GM18526 (cell line): Measurements from ENCODE around the gene SH2D3C.

Experiments used
- POLR2A ChIP-seq: IDR thresholded peaks from 3 replicates; pipeline ENCODE4 v1.6.1; 2011; ENCODE audit not compliant: insufficient read length; ENCODE audit errors: extremely low read depth

Gene SH2D3C

DNA sequence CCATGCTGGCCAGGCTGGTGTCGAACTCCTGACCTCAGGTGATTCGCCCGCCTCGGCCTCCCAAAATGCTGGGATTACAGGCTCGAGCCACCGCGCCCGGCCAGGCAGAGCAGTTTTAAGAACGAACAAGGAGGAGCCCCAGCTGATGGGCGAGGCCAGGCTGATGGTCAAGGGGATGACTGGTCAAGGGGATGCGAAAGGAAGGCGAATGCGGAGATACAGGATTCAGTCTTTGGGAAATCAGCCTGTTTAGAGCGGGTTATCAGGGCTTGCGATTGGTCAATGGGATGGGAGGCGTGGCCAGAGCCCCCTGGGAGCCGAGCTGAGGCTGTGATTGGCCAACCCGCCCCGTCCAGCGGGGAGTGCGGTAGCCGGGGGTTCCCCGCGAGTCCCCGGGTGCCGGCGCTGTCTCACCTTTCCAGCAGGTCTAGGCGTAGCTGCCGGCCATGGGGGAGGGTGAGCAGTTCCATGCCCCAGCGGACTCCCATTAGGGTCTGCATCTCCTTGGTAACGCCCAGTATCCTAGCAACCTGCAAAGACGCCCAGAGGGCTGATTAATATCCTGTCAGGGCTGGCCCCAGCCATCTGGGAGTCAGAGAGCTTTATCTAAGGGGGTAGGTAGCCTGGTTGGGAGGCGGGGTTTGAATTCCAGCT is 35.9 kb downstream of the SH2D3C start:
- no peak for TF ChIP-seq POLR2A

DNA sequence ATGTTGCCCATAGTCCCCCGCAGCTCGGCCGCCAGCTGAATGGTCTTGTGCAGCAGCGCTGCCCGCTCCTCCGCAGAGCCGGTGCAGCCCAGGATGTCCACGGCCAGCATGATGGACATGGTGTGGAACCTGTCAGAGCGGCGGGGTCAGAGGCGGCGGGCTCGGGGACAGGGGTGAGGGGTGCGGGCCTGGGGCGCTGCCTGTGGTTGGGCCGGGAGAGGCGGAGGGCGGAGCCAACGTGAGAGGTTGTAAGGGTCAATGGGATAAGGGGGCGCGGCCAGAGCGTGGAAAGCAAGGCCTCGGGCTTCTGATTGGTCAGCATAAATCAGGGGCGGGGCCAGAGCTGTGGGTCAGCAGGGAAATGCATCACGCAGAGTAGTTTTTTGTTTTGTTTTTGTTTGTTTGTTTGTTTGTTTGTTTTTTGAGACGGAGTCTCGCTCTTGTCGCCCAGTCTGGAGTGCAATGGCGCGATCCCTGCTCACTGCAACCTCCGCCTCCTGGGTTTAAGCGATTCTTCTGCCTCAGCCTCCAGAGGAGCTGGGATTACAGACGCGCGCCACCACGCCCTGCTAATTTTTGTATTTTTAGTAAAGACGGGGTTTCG is 36.5 kb downstream of the SH2D3C start:
- TF ChIP-seq POLR2A = no peak

DNA sequence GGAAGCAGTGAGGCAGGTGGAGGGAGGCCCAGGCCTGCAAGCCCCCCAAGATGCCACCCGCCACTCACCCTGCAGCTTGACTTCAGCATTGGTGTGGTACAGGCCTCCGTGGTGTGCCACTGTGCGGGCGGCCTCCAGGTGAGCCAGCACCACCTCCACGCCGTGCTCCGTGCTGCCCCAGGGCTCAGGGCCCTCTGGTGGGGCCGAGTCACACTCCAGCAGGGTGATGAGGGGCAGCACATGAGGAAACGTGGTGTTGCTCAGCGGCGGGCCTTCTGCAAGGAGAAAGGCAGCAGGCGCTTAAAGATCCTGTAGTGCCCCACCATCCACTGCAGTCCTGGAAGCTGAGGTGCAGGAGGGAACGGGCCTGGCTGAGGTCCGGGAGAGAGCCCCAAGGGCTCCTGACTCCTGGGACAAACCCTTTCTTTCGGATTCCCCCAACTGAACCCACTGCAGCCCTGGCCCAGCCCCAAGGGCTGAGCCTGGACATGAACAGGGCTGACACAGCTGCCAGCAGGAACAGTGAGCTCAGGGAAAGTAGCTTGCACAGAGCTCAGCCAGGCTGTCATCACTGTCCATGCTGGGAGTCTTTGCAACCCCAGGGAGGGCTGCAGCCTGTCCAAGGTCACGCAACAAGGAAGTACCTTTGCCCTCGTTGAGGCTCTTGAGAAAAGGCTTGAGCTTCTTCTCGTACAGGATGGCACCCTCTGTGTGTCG is 38.7 kb downstream of the SH2D3C start:
- no peak for TF ChIP-seq POLR2A

DNA sequence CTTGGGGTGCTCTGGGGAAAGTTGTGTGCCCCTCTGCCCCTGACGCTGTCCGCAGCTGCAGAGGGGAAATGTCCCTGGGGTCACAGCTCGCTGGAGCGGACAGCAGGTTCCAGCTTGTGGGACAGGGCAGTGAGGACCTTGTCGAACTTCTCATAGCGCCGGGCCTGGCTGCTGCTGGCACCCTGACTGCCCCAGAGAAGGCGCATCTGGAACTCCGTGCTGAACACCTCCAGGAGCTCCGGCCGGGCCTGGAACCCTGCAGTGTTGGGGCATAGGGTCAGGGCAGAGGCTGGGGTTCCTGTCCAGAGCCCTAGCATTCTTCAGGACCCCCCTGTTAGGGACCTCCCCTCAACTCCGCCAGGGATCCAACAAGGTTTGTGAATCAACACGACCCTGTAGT is 39.8 kb downstream of the SH2D3C start:
- TF ChIP-seq POLR2A = no peak

DNA sequence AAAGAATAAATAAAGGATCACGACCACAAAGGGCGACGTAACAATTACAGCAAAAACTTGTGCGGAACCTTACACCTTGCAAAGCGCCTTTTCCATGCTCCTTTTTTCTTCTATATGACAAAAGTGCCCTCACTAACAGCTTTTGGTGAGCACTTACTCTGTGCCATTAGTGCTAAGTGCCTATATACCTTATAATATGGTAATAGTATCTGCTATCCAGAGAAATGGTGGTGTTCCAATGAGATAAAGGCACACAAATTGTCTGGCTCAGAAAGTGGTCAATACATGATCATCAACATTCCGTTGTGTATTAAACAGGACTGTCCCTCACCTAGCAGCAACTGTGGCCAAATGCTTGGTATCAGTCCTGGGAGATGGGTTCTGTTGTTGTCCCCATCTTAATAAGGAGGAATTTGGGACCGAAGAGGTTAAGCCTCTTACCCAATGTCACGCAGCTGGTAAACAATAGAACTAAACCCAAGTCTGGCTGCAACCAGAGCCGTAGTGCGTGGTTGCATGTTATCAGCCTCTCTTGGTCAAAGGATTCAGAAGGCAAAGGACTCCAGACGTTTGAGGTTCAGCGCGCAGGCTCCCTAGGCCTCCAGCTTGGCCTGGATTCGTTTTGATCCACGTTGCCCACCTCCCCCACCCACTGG is 42.8 kb downstream of the SH2D3C start:
- no peak for TF ChIP-seq POLR2A

DNA sequence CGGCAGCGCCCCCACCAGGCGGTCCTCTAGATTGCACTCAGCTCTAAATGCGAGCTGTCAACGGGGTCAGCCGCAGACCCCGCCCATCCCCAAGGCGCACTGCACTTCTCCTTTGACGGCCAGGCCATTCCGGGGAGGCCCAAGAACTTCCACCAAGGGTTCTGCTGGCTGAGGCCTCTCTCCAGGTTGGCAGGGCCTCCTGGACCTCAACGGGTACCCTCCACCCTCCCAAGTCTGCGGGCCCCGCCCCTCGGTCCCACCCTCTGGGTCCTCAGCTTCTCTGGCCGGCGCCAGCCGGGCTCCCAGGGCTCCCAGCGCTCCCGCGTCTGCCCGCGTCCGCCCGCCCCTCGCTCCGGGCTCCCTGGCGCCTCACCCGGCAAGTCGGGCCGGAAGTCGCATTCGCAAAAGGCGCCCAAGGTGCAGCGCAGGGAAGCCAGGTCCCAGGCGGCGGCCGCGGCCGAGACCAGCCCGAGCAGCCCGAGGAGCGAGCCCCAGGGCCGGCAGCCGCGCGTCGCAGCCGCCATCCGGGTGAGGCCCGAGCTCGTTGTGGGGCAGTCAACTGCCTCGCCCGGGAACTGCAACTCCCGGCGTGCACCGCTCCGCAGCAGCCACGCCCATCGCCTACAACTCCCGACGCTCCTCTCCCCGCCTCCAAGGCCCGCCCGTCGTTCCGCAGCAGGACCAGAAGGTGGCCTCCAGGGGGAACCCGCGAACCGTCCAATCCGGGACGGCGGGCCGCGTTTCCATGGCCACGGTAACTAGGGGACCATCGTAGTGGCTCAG is 43.5 kb downstream of the SH2D3C start, which contains the start of gene TOR2A:
Gene TOR2A, minus strand, starts transcription at position 548 of the 783 bp plus-strand sequence. Its CDS starts 24 bp downstream, at position 524.
- peak; percentile 71 for TF ChIP-seq POLR2A

DNA sequence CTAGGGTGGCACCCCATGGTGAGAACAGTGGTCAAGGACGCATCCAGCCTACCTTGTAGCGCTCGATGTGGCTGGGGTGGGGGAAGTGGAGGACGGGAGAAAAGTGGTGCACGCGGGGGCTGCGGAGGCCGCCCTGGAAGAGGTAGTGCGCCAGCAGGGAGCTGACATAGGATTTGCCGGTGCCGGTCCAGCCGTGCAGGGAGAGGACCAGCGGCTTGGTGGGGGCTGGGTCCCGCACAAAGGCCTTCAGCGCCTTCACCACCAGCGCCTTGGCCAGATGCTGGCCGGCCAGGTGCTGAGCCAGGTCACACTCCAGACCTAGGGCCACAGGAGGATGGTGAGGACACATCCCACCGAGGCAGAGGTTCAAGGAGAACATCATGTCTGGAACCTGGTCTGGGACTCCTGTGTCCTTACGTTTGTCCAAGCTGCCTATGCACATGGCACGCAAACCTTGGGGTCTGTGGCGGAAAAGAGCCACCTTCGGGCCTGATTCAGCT is 44.2 kb downstream of the SH2D3C start:
- TF ChIP-seq POLR2A = no peak

DNA sequence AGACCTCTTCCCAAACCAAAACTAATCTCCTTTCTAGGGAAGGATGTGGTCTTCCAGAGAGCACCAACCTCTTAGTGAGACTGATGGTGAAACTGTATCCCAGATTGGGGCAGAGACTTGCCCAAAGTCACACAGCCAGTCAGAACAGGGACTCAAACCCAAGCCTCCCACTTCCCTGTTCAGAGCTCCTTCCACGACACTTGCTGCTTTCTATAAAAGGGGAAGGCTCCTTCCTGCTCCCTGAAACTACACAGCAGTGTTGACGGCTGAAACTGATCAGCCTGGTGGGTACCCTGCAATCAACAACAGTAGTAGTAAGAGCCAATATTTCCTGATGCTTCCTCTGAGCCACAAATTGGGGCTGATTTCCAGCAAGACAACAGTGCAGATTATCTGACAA is 44.9 kb downstream of the SH2D3C start:
- TF ChIP-seq POLR2A = no peak

DNA sequence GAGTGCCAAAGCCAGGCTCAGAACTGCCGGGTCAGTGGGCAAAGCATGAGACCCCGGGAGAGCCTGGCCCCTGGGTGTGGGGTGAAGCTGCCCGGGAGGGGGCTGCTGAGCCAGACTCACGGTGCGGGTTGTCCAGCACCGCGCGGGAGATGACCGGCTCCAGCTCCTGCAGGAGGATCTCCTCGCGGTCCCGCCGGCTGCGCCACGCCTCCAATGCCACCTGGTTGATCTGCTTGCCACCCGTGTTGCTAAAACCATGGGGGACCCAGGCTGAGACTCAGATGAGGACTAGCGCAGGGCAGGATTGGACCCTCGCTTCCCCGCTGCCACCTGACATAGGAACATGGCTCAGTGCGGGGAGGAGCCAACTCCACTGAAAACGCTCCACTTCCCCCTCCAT is 46.0 kb downstream of the SH2D3C start:
- no peak for TF ChIP-seq POLR2A

DNA sequence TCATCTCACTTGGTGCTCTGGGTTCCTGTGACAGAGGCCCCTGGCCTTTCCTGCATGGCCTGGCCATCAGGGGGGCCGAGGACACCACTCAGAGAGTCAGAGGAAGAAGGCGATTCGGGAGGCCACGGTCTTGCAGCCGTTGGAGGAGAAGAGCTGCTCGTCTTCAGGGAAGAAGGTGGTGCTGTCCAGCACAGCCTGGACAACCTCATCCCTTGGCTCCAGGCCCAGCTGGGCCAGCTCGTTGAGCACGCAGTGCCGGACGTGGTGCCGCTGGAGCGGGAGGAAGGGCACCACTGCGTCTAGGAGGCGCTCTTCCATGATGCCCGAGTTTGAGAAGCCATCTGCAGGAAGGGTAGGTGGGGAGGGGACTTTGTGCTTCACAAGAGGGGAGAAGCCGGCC is 46.5 kb downstream of the SH2D3C start:
- no peak for TF ChIP-seq POLR2A

DNA sequence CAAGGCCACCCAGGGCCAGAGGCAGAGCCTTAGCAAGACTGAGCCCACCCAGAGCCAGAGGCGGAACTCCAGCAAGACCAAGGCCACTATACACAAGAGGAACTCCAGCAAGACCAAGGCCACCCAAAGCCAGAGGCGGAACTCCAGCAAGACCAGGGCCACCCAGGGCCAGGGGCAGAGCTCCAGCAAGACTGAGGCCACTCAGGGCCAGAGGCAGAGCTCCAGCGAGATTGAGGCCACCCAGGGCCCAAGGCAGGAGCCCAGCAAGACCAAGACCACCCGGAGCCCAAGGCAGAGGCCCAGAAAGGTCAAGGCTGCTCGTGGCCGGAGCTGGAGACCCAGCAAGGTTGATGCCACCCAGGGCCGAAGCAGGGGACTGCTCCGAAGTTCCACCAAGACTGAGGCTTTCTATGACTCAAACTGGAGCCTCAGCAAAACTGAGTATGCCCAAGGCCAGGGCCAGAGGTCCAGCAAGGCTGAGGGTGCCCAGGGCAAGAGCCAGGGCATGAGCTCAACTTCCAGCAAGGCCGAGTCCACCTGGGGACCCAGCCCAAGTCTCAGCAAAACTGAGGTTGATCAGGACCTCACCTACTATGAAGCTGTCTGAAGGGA is 47.6 kb downstream of the SH2D3C start:
- no peak for TF ChIP-seq POLR2A

DNA sequence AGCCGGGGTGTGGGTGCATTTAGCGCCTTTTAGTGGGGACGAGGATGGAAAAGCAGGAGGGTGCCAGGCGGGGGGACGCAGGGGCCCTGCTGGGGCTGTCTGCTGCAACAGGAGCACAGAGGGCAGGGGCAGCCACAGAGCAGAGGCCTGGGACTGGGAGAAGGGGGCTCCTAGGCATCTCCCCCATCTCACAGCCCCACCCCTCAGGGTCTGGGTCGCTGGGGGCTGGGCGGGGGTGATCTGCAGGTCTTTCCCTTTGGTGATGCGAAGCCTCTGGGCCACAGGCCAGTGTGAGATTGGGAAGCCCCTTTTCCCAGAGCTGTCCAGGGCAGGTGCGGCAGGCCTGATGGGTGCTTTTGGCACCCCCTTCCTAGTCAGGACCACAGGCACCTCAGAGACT is 48.2 kb downstream of the SH2D3C start:
- TF ChIP-seq POLR2A = no peak

DNA sequence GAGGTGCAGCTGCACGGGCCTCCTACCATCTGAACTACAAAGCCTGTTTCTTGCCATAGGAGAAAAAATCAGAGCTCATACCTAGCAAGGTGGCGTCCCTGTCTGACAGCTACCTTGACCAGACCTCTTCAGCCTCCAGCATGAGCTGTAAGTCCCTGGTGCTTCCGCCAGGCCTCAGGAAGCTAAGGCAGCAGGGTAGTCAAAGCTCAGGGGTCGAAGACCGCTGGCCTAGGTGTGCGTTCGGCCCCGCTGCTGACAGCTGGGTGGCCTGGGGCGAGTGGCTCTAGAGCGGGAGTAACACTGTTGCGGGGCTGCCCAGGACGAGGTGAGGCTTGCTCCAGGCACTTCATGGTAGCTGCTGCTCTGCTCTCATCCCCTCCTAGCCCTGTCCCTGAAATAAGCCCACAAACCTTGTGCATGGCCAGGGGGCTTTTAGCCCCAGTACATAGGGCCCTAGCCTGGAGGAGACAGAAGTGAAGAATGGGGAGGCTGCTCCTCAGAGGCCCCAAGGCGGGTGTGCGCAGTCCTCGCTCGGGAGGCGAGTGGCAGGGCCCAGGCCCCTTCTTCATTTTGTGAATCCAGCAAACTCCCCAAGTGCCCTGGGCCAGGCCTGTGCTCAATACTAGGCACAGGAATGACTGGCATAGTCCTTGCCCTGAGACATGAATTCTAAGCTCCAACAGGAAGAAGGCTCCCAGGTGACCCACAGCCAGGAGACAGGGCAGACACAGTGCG is 48.8 kb downstream of the SH2D3C start:
- TF ChIP-seq POLR2A = no peak

DNA sequence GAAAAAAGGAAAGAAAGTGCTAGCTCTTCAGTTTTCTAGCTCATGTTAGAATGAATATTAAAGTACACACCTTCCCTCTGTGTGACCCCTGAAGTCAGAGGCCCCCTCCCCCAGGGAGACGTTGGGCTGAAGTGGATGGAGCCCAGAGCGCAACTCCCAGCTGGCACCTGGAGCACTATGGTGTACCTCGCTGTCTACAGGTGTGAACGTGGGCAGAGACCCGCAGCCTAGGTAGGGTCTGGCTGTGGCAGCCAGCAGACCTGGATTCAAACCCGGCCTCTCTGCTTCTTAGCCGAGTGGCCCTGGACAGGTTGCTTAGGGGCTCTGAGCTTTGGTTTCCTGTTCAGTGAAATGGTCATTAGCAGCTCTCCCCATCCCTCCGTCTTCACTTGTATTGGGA is 49.7 kb downstream of the SH2D3C start:
- no peak for TF ChIP-seq POLR2A
